GM10266 (cell line): ENCODE results near the gene TDRD1.
A peak's percentile ranks its signal among the peaks of the same experiment; 100 is the strongest.
"Not testable (repeated sequence)": the region's sequence is repeated elsewhere in the genome, so short reads cannot be mapped to it uniquely, and the experiment has no call there.

ENCODE experiments used
- DNase-seq: peaks from one replicate; pipeline ENCODE4 v3.0.0; 2012; ENCODE audit errors: extremely low spot score
- CTCF ChIP-seq: IDR thresholded peaks from 2 replicates; pipeline ENCODE4 v1.5.1; 2012; ENCODE audit warnings: mild to moderate bottlenecking, low read depth; ENCODE audit not compliant: control insufficient read depth, insufficient read depth; ENCODE audit errors: missing control alignments

The TDRD1 gene, protein sequence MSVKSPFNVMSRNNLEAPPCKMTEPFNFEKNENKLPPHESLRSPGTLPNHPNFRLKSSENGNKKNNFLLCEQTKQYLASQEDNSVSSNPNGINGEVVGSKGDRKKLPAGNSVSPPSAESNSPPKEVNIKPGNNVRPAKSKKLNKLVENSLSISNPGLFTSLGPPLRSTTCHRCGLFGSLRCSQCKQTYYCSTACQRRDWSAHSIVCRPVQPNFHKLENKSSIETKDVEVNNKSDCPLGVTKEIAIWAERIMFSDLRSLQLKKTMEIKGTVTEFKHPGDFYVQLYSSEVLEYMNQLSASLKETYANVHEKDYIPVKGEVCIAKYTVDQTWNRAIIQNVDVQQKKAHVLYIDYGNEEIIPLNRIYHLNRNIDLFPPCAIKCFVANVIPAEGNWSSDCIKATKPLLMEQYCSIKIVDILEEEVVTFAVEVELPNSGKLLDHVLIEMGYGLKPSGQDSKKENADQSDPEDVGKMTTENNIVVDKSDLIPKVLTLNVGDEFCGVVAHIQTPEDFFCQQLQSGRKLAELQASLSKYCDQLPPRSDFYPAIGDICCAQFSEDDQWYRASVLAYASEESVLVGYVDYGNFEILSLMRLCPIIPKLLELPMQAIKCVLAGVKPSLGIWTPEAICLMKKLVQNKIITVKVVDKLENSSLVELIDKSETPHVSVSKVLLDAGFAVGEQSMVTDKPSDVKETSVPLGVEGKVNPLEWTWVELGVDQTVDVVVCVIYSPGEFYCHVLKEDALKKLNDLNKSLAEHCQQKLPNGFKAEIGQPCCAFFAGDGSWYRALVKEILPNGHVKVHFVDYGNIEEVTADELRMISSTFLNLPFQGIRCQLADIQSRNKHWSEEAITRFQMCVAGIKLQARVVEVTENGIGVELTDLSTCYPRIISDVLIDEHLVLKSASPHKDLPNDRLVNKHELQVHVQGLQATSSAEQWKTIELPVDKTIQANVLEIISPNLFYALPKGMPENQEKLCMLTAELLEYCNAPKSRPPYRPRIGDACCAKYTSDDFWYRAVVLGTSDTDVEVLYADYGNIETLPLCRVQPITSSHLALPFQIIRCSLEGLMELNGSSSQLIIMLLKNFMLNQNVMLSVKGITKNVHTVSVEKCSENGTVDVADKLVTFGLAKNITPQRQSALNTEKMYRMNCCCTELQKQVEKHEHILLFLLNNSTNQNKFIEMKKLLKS

GRCh38 chr10:114179148-114179547 lies at the start of gene TDRD1:
TDRD1 (plus strand) TSS chr10:114179353; CDS start chr10:114187832, 8,479 bp downstream.
- no peak for TF ChIP-seq CTCF
- no peak for DNase-seq

GRCh38 chr10:114131094-114131493 lies 48.1 kb upstream of the TDRD1 start:
- DNase-seq = peak; percentile 8
- no peak for TF ChIP-seq CTCF

GRCh38 chr10:114135476-114135875 lies 43.7 kb upstream of the TDRD1 start:
- TF ChIP-seq CTCF = no peak
- no peak for DNase-seq

DNA sequence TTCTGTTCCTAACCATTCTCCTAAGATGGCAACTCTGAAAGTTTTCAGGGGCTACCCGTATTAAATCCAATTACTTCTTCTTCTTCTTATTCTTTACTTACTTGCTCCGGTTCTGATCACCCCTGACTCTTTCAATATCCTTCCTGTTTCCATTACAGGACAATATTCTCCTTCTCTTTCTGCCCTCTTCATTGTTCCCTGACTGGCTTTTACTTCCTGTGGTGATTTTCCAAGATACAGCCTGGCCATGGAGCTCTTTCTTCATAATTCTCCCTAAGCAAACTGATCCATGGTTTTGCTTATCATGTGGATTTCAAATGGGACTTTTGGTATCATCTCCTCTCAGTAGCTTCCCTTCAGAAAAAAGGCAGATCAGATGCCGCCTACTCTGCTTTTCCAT lies 40.6 kb upstream of the TDRD1 start:
- DNase-seq = no peak
- TF ChIP-seq CTCF = no peak

DNA sequence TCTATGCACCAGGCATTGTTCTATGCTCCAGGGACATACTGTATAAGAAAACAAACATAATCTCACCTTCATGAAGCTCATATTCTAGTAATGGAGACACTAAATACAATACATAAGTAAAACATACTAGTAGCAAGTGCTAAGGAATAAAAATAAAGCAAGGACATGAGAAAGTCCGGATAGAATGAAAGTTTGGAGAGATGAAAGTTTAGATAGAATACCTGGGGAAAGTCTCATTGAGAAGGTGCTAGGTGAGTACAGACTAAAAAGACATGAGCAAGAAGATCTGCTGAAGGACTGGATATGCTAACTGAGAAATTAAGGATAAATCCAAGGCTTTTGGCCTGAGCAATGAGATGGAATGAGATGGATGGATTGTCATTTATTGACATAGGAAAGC lies 39.1 kb upstream of the TDRD1 start:
- no peak for TF ChIP-seq CTCF
- DNase-seq = no peak

GRCh38 chr10:114140827-114141226 lies 38.3 kb upstream of the TDRD1 start:
- DNase-seq = not testable (repeated sequence)

DNA sequence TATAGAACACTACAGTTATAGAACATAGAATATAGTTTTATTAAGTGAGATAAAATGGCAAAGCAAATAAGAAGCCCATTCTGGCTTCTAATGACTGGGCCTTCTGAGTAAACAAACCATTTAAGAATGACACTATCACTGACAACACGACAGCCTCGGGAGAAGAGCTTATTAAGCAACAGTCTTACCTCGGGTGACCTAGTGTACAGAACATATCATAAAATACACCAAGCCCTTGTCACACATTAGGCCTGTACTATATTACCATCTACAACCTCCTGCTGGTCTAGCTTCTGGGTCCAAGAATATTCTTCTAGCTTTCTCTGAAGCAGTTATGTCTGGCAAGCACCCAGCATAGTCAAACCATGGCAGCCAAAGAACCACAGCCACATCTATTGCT lies 37.1 kb upstream of the TDRD1 start:
- no peak for DNase-seq
- no peak for TF ChIP-seq CTCF
